Tibial nerve (tissue), 4 donors: ENCODE results near the gene G6PD.

ENCODE experiments used
- EP300 ChIP-seq, 2 donors: sonication (generic); formaldehyde crosslinking; IDR thresholded peaks; one replicate each; pipeline ENCODE4 v1.6.1; 2017; ENCODE audit warnings: antibody characterized with exemption in 2 of 2, mild to moderate bottlenecking in 1 of 2
- POLR2A ChIP-seq, 2 donors: fragments of 450-650 bp; IDR thresholded peaks; one replicate each; pipeline ENCODE4 v1.6.1; 2017; ENCODE audit warnings: antibody characterized with exemption in 2 of 2, mild to moderate bottlenecking in 2 of 2, moderate library complexity in 2 of 2
- TF ChIP-seq, protein P1 (sequence below), 5 experiments: fragments of 200-600 bp in 3 of 5; fragments of 450-650 bp in 2 of 5; sonication (generic) in 3 of 5; IDR thresholded peaks; one replicate each; pipeline ENCODE4 v1.5.1; 2016 to 2019; ENCODE audit warnings: antibody characterized with exemption in 5 of 5, mild to moderate bottlenecking in 3 of 5, moderate library complexity in 2 of 5

- TF ChIP-seq, protein P1, sequence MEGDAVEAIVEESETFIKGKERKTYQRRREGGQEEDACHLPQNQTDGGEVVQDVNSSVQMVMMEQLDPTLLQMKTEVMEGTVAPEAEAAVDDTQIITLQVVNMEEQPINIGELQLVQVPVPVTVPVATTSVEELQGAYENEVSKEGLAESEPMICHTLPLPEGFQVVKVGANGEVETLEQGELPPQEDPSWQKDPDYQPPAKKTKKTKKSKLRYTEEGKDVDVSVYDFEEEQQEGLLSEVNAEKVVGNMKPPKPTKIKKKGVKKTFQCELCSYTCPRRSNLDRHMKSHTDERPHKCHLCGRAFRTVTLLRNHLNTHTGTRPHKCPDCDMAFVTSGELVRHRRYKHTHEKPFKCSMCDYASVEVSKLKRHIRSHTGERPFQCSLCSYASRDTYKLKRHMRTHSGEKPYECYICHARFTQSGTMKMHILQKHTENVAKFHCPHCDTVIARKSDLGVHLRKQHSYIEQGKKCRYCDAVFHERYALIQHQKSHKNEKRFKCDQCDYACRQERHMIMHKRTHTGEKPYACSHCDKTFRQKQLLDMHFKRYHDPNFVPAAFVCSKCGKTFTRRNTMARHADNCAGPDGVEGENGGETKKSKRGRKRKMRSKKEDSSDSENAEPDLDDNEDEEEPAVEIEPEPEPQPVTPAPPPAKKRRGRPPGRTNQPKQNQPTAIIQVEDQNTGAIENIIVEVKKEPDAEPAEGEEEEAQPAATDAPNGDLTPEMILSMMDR (IDR thresholded peaks at IDR 0.05), result no peak
- TF ChIP-seq POLR2A (IDR thresholded peaks at IDR 0.05), result no peak
- no peak for TF ChIP-seq EP300 (IDR thresholded peaks at IDR 0.05)
Measured at GRCh38 chrX:154481911-154482601, 64.6 kb downstream of the G6PD start.
